Ishikawa (cell line): ENCODE results near the gene BNIP5.

Experiments used
- CREB1 ChIP-seq: IDR thresholded peaks from 2 replicates; pipeline ENCODE4 v1.6.1; 2012; ENCODE audit warnings: low read depth
- RAD21 ChIP-seq: IDR thresholded peaks from 2 replicates; pipeline ENCODE4 v1.6.1; 2012; ENCODE audit warnings: low read depth
- TAF1 ChIP-seq: IDR thresholded peaks from 2 replicates; pipeline ENCODE4 v1.6.1; 2012; ENCODE audit warnings: low read depth, mild to moderate bottlenecking
- TF ChIP-seq, protein P1 (sequence below): IDR thresholded peaks from 2 replicates; pipeline ENCODE4 v1.6.1; 2012
- TF ChIP-seq, protein P2 (sequence below): IDR thresholded peaks from 2 replicates; pipeline ENCODE4 v1.6.1; 2012; ENCODE audit warnings: low read depth, mild to moderate bottlenecking

DNA sequence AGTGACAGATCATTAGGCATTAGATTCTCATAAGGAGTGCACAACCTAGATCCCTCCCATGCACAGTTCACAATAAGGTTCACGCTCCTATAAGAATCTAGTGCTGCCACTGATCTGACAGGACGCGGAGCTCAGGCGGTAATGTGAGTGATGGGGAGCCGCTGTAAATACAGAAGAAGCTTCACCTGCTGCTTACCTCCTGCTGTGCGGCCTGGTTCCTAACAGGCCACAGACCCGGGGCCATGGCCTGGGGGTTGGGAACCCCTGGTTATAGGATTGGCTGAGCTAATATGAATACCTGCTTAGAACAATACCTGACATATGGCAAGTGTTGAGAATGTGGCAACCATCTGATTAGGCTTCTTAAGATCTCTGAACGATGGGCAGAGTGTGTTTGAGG lies 64.5 kb downstream of the BNIP5 start:
- TF ChIP-seq, protein P1, sequence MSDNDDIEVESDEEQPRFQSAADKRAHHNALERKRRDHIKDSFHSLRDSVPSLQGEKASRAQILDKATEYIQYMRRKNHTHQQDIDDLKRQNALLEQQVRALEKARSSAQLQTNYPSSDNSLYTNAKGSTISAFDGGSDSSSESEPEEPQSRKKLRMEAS = no peak
- TF ChIP-seq TAF1 = no peak
- no peak for TF ChIP-seq CREB1
- TF ChIP-seq, protein P2, sequence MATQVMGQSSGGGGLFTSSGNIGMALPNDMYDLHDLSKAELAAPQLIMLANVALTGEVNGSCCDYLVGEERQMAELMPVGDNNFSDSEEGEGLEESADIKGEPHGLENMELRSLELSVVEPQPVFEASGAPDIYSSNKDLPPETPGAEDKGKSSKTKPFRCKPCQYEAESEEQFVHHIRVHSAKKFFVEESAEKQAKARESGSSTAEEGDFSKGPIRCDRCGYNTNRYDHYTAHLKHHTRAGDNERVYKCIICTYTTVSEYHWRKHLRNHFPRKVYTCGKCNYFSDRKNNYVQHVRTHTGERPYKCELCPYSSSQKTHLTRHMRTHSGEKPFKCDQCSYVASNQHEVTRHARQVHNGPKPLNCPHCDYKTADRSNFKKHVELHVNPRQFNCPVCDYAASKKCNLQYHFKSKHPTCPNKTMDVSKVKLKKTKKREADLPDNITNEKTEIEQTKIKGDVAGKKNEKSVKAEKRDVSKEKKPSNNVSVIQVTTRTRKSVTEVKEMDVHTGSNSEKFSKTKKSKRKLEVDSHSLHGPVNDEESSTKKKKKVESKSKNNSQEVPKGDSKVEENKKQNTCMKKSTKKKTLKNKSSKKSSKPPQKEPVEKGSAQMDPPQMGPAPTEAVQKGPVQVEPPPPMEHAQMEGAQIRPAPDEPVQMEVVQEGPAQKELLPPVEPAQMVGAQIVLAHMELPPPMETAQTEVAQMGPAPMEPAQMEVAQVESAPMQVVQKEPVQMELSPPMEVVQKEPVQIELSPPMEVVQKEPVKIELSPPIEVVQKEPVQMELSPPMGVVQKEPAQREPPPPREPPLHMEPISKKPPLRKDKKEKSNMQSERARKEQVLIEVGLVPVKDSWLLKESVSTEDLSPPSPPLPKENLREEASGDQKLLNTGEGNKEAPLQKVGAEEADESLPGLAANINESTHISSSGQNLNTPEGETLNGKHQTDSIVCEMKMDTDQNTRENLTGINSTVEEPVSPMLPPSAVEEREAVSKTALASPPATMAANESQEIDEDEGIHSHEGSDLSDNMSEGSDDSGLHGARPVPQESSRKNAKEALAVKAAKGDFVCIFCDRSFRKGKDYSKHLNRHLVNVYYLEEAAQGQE = no peak
- no peak for TF ChIP-seq RAD21
